NCI-H2196 (cell line): Measurements from ENCODE around the gene GTF2IRD1.
"Not testable (repeated sequence)": the region's sequence is repeated elsewhere in the genome, so short reads cannot be mapped to it uniquely, and the experiment has no call there.

Experiments used
- DNase-seq: peaks from one replicate; lab custom pipeline; 2025; ENCODE audit not compliant: unreplicated experiment; lab: John Stamatoyannopoulos, UW

The GTF2IRD1 gene

GRCh38 chr7:74489997-74490945 is 36.6 kb downstream of the GTF2IRD1 start:
- DNase-seq, result no peak

- not testable (repeated sequence) for DNase-seq
Observed at GRCh38 chr7:74491490-74491889, 37.8 kb downstream of the GTF2IRD1 start.

- DNase-seq, result no peak
Observed at GRCh38 chr7:74493295-74493694, 39.6 kb downstream of the GTF2IRD1 start.

- DNase-seq, result no peak
Observed at GRCh38 chr7:74494076-74494548, 40.4 kb downstream of the GTF2IRD1 start.

- DNase-seq, result no peak
Observed at GRCh38 chr7:74495112-74496086, 41.7 kb downstream of the GTF2IRD1 start.

- DNase-seq, result no peak
Observed at GRCh38 chr7:74496272-74496671, 42.6 kb downstream of the GTF2IRD1 start.

GRCh38 chr7:74496773-74497172 is 43.1 kb downstream of the GTF2IRD1 start:
- not testable (repeated sequence) for DNase-seq

- no peak for DNase-seq
Observed at GRCh38 chr7:74498354-74498753, 44.6 kb downstream of the GTF2IRD1 start.

- peak; percentile 14 for DNase-seq
Observed at GRCh38 chr7:74498996-74499834, 45.5 kb downstream of the GTF2IRD1 start.

- DNase-seq, result no peak
Observed at GRCh38 chr7:74499835-74500388, 46.2 kb downstream of the GTF2IRD1 start.

GRCh38 chr7:74501298-74501697 is 47.6 kb downstream of the GTF2IRD1 start:
- peak; percentile 85 for DNase-seq

- DNase-seq, result peak; percentile 84
Observed at GRCh38 chr7:74502216-74502891, 48.6 kb downstream of the GTF2IRD1 start.

- peak; percentile 26 for DNase-seq
Observed at GRCh38 chr7:74503061-74503460, 49.4 kb downstream of the GTF2IRD1 start.

GRCh38 chr7:74503943-74504342 is 50.2 kb downstream of the GTF2IRD1 start:
- no peak for DNase-seq

GRCh38 chr7:74505471-74506324 is 52.0 kb downstream of the GTF2IRD1 start:
- no peak for DNase-seq

GRCh38 chr7:74506325-74506724 is 52.6 kb downstream of the GTF2IRD1 start:
- no peak for DNase-seq

- no peak for DNase-seq
Observed at GRCh38 chr7:74507538-74508319, 54.0 kb downstream of the GTF2IRD1 start.

- DNase-seq, result not testable (repeated sequence)
Observed at GRCh38 chr7:74509453-74509852, 55.7 kb downstream of the GTF2IRD1 start.
